Caco-2 (cell line): ENCODE measurements around the gene VWA1. TPM values are rescaled to one million over a fixed set of nuclear protein-coding genes. Genes with fewer than 3 reads are reported as not detected.

Source experiments
- Bru-seq: library from RNA; stranded (reverse); fragments of 400-500 nt; gene quantifications from one replicate; lab custom pipeline; 2021; lab: Mats Ljungman, UMichigan
- BruChase-seq, 2 experiments: library from RNA; stranded (reverse); fragments of 400-500 nt; gene quantifications; one replicate each; lab custom pipeline; 2021; lab: Mats Ljungman, UMichigan
- BruUV-seq: library from RNA; stranded (reverse); fragments of 400-500 nt; replicated peaks from 2 replicates; lab custom pipeline; 2021; lab: Mats Ljungman, UMichigan
- CTCF ChIA-PET: fragments of 300-600 bp; sonication (Branson Sonifier 250); formaldehyde crosslinking; loops from one replicate; lab custom pipeline; 2022; ENCODE audit warnings: antibody characterized with exemption; lab: Charles Lee
- POLR2A ChIA-PET: fragments of 300-600 bp; sonication (Branson Sonifier 250); formaldehyde crosslinking; loops from one replicate; lab custom pipeline; 2022; ENCODE audit warnings: antibody characterized with exemption; lab: Charles Lee
- DNase-seq, 2 experiments: peaks; one replicate each; pipeline versions ENCODE4 v3.0.0 to v3.0.0-alpha.2; 2020 to 2022
- H3K27me3 ChIP-seq: replicated peaks from 2 replicates; pipeline ENCODE4 v1.6.0; 2011; ENCODE audit warnings: low read length; ENCODE audit not compliant: control insufficient read depth, insufficient read depth
- H3K36me3 ChIP-seq: 2 replicates; pipeline ENCODE4 v1.5.1; 2011; ENCODE audit warnings: low read length; ENCODE audit not compliant: control insufficient read depth, insufficient read depth
- H3K4me1 ChIP-seq: fragments of 250-450 bp; sonication (Bioruptor Pico); 2 replicates; pipeline ENCODE4 v1.5.1; 2020; ENCODE audit warnings: mild to moderate bottlenecking
- H3K4me3 ChIP-seq: 2 replicates; pipeline ENCODE4 v1.5.1; 2011; ENCODE audit warnings: low read depth, mild to moderate bottlenecking, control low read depth, low read length
- H3K9me3 ChIP-seq: fragments of 250-450 bp; sonication (Bioruptor Pico); 2 replicates; pipeline ENCODE4 v1.5.1; 2020; ENCODE audit warnings: mild to moderate bottlenecking, moderate library complexity
- H3K27ac Mint-ChIP-seq: one replicate; pipeline ENCODE4 v1.8.0; 2022; ENCODE audit warnings: mixed read lengths; ENCODE audit not compliant: unreplicated experiment
- H3K27me3 Mint-ChIP-seq: one replicate; pipeline ENCODE4 v1.8.0; 2022; ENCODE audit warnings: mixed read lengths; ENCODE audit not compliant: insufficient read depth, unreplicated experiment
- H3K36me3 Mint-ChIP-seq: one replicate; pipeline ENCODE4 v1.8.0; 2022; ENCODE audit warnings: mild to moderate bottlenecking, mixed read lengths; ENCODE audit not compliant: insufficient read depth, unreplicated experiment
- H3K4me1 Mint-ChIP-seq: one replicate; pipeline ENCODE4 v1.8.0; 2022; ENCODE audit warnings: low read depth, mixed read lengths; ENCODE audit not compliant: unreplicated experiment
- H3K4me3 Mint-ChIP-seq: one replicate; pipeline ENCODE4 v1.8.0; 2022; ENCODE audit warnings: mild to moderate bottlenecking, moderate library complexity, mixed read lengths; ENCODE audit not compliant: unreplicated experiment
- H3K9me3 Mint-ChIP-seq: one replicate; pipeline ENCODE4 v1.8.0; 2022; ENCODE audit warnings: mixed read lengths; ENCODE audit not compliant: unreplicated experiment
- CTCF ChIP-seq, 2 experiments: fragments of 200-600 bp in 1 of 2; IDR thresholded peaks; 1 replicate in 1 of 2; 2 replicates in 1 of 2; pipeline versions ENCODE4 v1.5.1 to v1.8.0; 2011 to 2022; ENCODE audit warnings: antibody characterized with exemption in 1 of 2, control low read depth in 1 of 2, inconsistent platforms in 1 of 2, low read depth in 1 of 2, low read length in 1 of 2, mild to moderate bottlenecking in 1 of 2, moderate library complexity in 1 of 2; ENCODE audit not compliant: insufficient read depth in 1 of 2, severe bottlenecking in 1 of 2, unreplicated experiment in 1 of 2
- intact Hi-C: fragments of 100-400 bp; cut with micrococcal nuclease; formaldehyde crosslinking; loops from one replicate; pipeline ENCODE4 v1.10.0; 2022; ENCODE audit not compliant: unreplicated experiment
- long read RNA-seq: library from polyadenylated mRNA; stranded (forward); transcript quantifications from one replicate; pipeline ENCODE4 v2.0.0, GENCODE V29; 2022
- total RNA-seq: library from RNA; stranded (reverse); gene quantifications from 2 replicates; pipeline ENCODE4 v1.2.3, GENCODE V29; 2022

VWA1 gene
- total RNA-seq (73.7 and 74.7 TPM in 2 replicates), Bru-seq, nascent RNA (percentile 47 among the genes with signal in this experiment), BruChase-seq, experiment 1, labeled RNA remaining after a 2-hour chase (percentile 61 among the genes with signal in this experiment), BruChase-seq, experiment 2, labeled RNA remaining after a 6-hour chase (percentile 79 among the genes with signal in this experiment)
- long read RNA-seq, full-length matches to known transcripts = 230 of 264 reads
- long read RNA-seq, partial matches to known transcripts = 20 of 264 reads
- long read RNA-seq, other reads (novel, unspliced or antisense) = 14 of 264 reads

GRCh38 chr1:1435106-1435903, at the start of gene VWA1:
TSS of gene VWA1 (plus strand) at chr1:1435690. CDS start at chr1:1435749, 59 bp downstream.
- Mint-ChIP-seq H3K4me1 (no peaks in the 10 kb centered on the region), H3K27me3 (no peaks in the 10 kb centered on the region), H3K4me3 (peak within 1 kb of the TSS; percentile 74), H3K36me3 (peaks cover 8% of the 10 kb centered on the region), H3K27ac (peak within 1 kb of the TSS; percentile 64), H3K9me3 (no peaks in the 10 kb centered on the region)
- no TSS peak for BruUV-seq
- peak; percentile 58 to 87 for DNase-seq
- ChIA-PET POLR2A (interaction anchor here (0.6 kb wide), 1 partner anchor 36 kb away, joined by 4 read pairs; the partner anchor contains the start of gene CCNL2), CTCF (no interaction called here)
- Histone ChIP-seq H3K36me3 (no peaks in the 10 kb centered on the region), H3K4me1 (peaks cover 63% of the 10 kb centered on the region), H3K9me3 (no peaks in the 10 kb centered on the region), H3K4me3 (peak within 1 kb of the TSS; percentile 70), H3K27me3 (no peaks in the 10 kb centered on the region)
- intact Hi-C loops = no loop called here
- TF ChIP-seq CTCF (IDR thresholded peaks at IDR 0.05; ENCODE audit: insufficient read depth in 1 of 2, low read depth in 1 of 2, low read length in 1 of 2, severe bottlenecking in 1 of 2, unreplicated experiment in 1 of 2) = no peak

- intact Hi-C loops = no loop called here
- Mint-ChIP-seq H3K27me3 (no peaks in the 10 kb centered on the region), H3K27ac (no peak overlapping the region), H3K9me3 (peaks cover 8% of the 10 kb centered on the region), H3K4me1 (no peaks in the 10 kb centered on the region), H3K36me3 (peaks cover 66% of the 10 kb centered on the region), H3K4me3 (no peak overlapping the region)
- Histone ChIP-seq H3K27me3 (no peaks in the 10 kb centered on the region), H3K4me1 (no peaks in the 10 kb centered on the region), H3K4me3 (no peak overlapping the region), H3K36me3 (peaks cover 2% of the 10 kb centered on the region), H3K9me3 (no peaks in the 10 kb centered on the region)
- no peak for DNase-seq
- CTCF ChIA-PET = no interaction called here
- POLR2A ChIA-PET = no interaction called here
- TF ChIP-seq CTCF (IDR thresholded peaks at IDR 0.05; ENCODE audit: insufficient read depth in 1 of 2, low read depth in 1 of 2, low read length in 1 of 2, severe bottlenecking in 1 of 2, unreplicated experiment in 1 of 2) = no peak
- BruUV-seq = no TSS peak
Observed at GRCh38 chr1:1385931-1386330, 49.6 kb upstream of the VWA1 start.
